EL (cell line): ENCODE data around the gene ITFG1.

Experiments used
- DNase-seq: peaks from one replicate; pipeline ENCODE4 v3.0.0-alpha.2; 2016

The ITFG1 gene

GRCh38 chr16:47460711-47461597 lies at the start of gene ITFG1, which contains the start of gene PHKB:
TSS of gene ITFG1 (minus strand) at chr16:47461063. CDS start at chr16:47461045, 18 bp downstream.
TSS of gene PHKB (plus strand) at chr16:47461331. CDS start at chr16:47461351, 20 bp downstream.
- DNase-seq = peak; percentile 94

GRCh38 chr16:47507701-47508100 lies 46.8 kb upstream of the ITFG1 start:
- no peak for DNase-seq

- DNase-seq = no peak
Observed at GRCh38 chr16:47506800-47507199, 45.9 kb upstream of the ITFG1 start.

- no peak for DNase-seq
Observed at GRCh38 chr16:47504599-47504998, 43.7 kb upstream of the ITFG1 start.

GRCh38 chr16:47503936-47504335 lies 43.1 kb upstream of the ITFG1 start:
- peak; percentile 47 for DNase-seq

GRCh38 chr16:47499700-47500264 lies 38.9 kb upstream of the ITFG1 start:
- no peak for DNase-seq

- DNase-seq = no peak
Observed at GRCh38 chr16:47499080-47499699, 38.3 kb upstream of the ITFG1 start.

GRCh38 chr16:47493381-47494337 lies 32.8 kb upstream of the ITFG1 start:
- no peak for DNase-seq

- no peak for DNase-seq
Observed at GRCh38 chr16:47492428-47493377, 31.8 kb upstream of the ITFG1 start.

GRCh38 chr16:47492036-47492427 lies 31.2 kb upstream of the ITFG1 start:
- no peak for DNase-seq

- no peak for DNase-seq
Observed at GRCh38 chr16:47490471-47490870, 29.6 kb upstream of the ITFG1 start.

GRCh38 chr16:47488051-47488450 lies 27.2 kb upstream of the ITFG1 start:
- no peak for DNase-seq

- no peak for DNase-seq
Observed at GRCh38 chr16:47486856-47487255, 26.0 kb upstream of the ITFG1 start.

GRCh38 chr16:47483616-47484015 lies 22.8 kb upstream of the ITFG1 start:
- DNase-seq = no peak

- no peak for DNase-seq
Observed at GRCh38 chr16:47481698-47482374, 21.0 kb upstream of the ITFG1 start.

GRCh38 chr16:47480410-47480809 lies 19.5 kb upstream of the ITFG1 start:
- no peak for DNase-seq

GRCh38 chr16:47477679-47478078 lies 16.8 kb upstream of the ITFG1 start:
- peak; percentile 48 for DNase-seq

- no peak for DNase-seq
Observed at GRCh38 chr16:47476654-47477345, 15.9 kb upstream of the ITFG1 start.

GRCh38 chr16:47475786-47476185 lies 14.9 kb upstream of the ITFG1 start:
- peak; percentile 39 for DNase-seq

GRCh38 chr16:47473792-47474191 lies 12.9 kb upstream of the ITFG1 start:
- DNase-seq = no peak
